Ascending aorta (tissue), 2 donors: ENCODE results near the gene SCD5. TPM values are rescaled to one million over a fixed set of nuclear protein-coding genes. Genes with fewer than 3 reads are reported as not detected.

Source experiments
- DNase-seq, 2 donors: peaks; one replicate each; pipeline ENCODE4 v3.0.0-alpha.2; 2019; ENCODE audit warnings: low spot score in 2 of 2
- H3K27ac ChIP-seq, 2 donors: fragments of 200-600 bp; sonication (generic); one replicate each; pipeline ENCODE4 v1.5.1; 2016 to 2017; ENCODE audit warnings: mild to moderate bottlenecking in 1 of 2
- H3K27me3 ChIP-seq: fragments of 200-600 bp; sonication (generic); one replicate; pipeline ENCODE4 v1.5.1; 2017
- H3K36me3 ChIP-seq, 2 donors: fragments of 200-600 bp; sonication (generic); one replicate each; pipeline ENCODE4 v1.5.1; 2016
- H3K4me1 ChIP-seq, 2 donors: fragments of 200-600 bp; sonication (generic); one replicate each; pipeline ENCODE4 v1.5.1; 2016 to 2017; ENCODE audit warnings: mild to moderate bottlenecking in 1 of 2
- H3K4me3 ChIP-seq, 2 donors: fragments of 200-600 bp; sonication (generic); one replicate each; pipeline ENCODE4 v1.5.1; 2016 to 2017; ENCODE audit warnings: mild to moderate bottlenecking in 1 of 2
- H3K9me3 ChIP-seq, 2 donors: fragments of 200-600 bp; sonication (generic); one replicate each; pipeline ENCODE4 v1.5.1; 2016
- CTCF ChIP-seq, 3 experiments: fragments of 200-600 bp in 2 of 3; fragments of 450-650 bp in 1 of 3; sonication (generic) in 2 of 3; IDR thresholded peaks; one replicate each; pipeline ENCODE4 v1.5.1; 2016 to 2019; ENCODE audit warnings: antibody characterized with exemption in 3 of 3, mild to moderate bottlenecking in 1 of 3, moderate library complexity in 1 of 3
- intact Hi-C: fragments of 100-400 bp; cut with DNase I; formaldehyde crosslinking; loops from one replicate; pipeline ENCODE4 v1.15.1; 2023
- total RNA-seq: library from RNA; depleted of rRNA; stranded (reverse); fragments of >200 nt; gene quantifications from one replicate; pipeline ENCODE4 v1.1.0, GENCODE V29; 2016

Gene SCD5
- total RNA-seq, 1 donor from 2014 or later = 28.0 TPM

DNA sequence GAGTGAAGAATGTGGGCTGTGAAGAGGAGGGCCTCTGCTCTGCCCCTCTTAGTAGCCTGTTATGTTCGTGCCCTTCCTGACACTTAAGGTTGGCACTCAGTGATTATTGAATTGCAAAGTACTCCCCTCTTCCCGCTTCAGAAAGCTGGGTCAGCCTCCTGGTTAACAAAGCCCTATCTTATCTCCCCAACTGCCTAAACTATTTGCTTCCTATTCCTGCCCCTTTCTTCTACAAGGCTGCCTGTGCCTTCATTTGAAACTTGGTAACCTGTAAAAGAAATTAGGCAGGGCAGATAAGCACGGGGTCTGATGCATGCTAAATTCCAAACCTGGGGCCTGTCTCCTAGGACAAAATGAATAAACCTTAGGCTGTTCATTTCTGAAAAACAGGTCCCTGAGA is 213.7 kb downstream of the SCD5 start:
- no peaks in the 10 kb centered on the region for H3K36me3 ChIP-seq
- H3K27ac ChIP-seq = no peak overlapping the region
- intact Hi-C loops = no loop called here
- H3K4me1 ChIP-seq = no peaks in the 10 kb centered on the region
- H3K27me3 ChIP-seq = no peaks in the 10 kb centered on the region
- no peak for DNase-seq
- no peak overlapping the region for H3K4me3 ChIP-seq
- no peak for TF ChIP-seq CTCF (IDR thresholded peaks at IDR 0.05)
- H3K9me3 ChIP-seq = no peaks in the 10 kb centered on the region

DNA sequence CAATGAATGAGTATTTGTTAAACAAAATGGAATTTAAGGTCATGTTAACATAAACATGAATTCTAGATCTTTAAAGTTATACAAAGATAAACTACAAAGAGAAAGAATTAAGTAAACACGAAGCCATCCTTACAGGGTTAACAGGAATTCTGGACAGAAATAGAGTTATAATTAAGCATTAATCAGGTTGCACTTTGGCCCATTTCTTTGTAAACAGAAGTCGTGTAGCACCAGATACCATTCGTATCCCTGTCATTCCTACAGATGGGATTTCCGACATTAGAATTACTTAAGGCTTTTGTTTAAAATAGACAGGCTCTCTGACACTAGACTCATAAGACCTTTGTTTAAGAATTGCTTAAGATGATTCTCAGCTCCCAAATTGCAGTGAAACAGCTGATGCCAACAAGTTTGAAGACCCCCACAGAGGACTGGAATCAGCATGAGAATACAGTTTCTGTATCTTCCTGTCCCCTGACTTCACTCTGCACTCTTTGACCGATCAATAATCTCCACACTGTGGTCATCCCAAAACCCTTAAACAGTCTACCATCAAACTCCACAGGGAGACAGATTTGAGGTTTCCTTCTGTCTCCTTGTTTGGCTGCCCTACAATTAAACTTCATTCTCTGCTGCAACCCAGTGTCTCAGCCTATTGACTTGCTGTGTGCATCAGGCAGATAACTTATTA is 214.6 kb downstream of the SCD5 start:
- Histone ChIP-seq H3K4me3 (no peak overlapping the region), H3K27me3 (no peaks in the 10 kb centered on the region), H3K27ac (no peak overlapping the region), H3K36me3 (no peaks in the 10 kb centered on the region), H3K9me3 (no peaks in the 10 kb centered on the region), H3K4me1 (no peaks in the 10 kb centered on the region)
- DNase-seq = no peak
- no peak for TF ChIP-seq CTCF (IDR thresholded peaks at IDR 0.05)
- intact Hi-C loops = no loop called here

GRCh38 chr4:82579932-82580331 is 218.7 kb downstream of the SCD5 start:
- no peak for TF ChIP-seq CTCF (IDR thresholded peaks at IDR 0.05)
- Histone ChIP-seq H3K27me3 (no peaks in the 10 kb centered on the region), H3K4me1 (no peaks in the 10 kb centered on the region), H3K27ac (no peak overlapping the region), H3K9me3 (no peaks in the 10 kb centered on the region), H3K4me3 (no peak overlapping the region), H3K36me3 (no peaks in the 10 kb centered on the region)
- DNase-seq = no peak
- intact Hi-C loops = no loop called here

Other genes with a start within 250 kb of the SCD5 start
- gene TMEM150C, start 236.8 kb downstream of the SCD5 start, total RNA-seq = 5.4 TPM
- 100 TPM for gene SEC31A, start 92.4 kb upstream of the SCD5 start, total RNA-seq
- 0.32 TPM for gene THAP9, start 101.9 kb upstream of the SCD5 start, total RNA-seq
- 6.2 TPM for gene LIN54, start 212.0 kb upstream of the SCD5 start, total RNA-seq
- gene COPS4, start 236.4 kb upstream of the SCD5 start, total RNA-seq = 83.5 TPM